Mucosa of rectum (tissue), 2 donors: ENCODE results near the gene ATP6V0C.
"Not testable (repeated sequence)": the region's sequence is repeated elsewhere in the genome, so short reads cannot be mapped to it uniquely, and the experiment has no call there.

Experiments
- H3K27ac ChIP-seq, 2 donors: one replicate each; pipeline ENCODE4 v1.7.0; 2013; ENCODE audit warnings: inconsistent platforms in 2 of 2, low read depth in 2 of 2, low read length in 2 of 2
- H3K27me3 ChIP-seq, 2 donors: one replicate each; pipeline ENCODE4 v1.7.0; 2013; ENCODE audit warnings: low read length in 2 of 2; ENCODE audit not compliant: control insufficient read depth in 2 of 2, insufficient read depth in 2 of 2
- H3K36me3 ChIP-seq, 2 donors: one replicate each; pipeline ENCODE4 v1.7.0; 2013; ENCODE audit warnings: low read length in 2 of 2; ENCODE audit not compliant: control insufficient read depth in 2 of 2, insufficient read depth in 2 of 2
- H3K4me1 ChIP-seq, 2 donors: one replicate each; pipeline ENCODE4 v1.7.0; 2013; ENCODE audit warnings: low read length in 2 of 2, mild to moderate bottlenecking in 1 of 2; ENCODE audit not compliant: control insufficient read depth in 2 of 2, insufficient read depth in 2 of 2
- H3K4me3 ChIP-seq, 2 donors: one replicate each; pipeline ENCODE4 v1.7.0; 2013; ENCODE audit warnings: low read length in 2 of 2
- H3K9ac ChIP-seq, 2 donors: one replicate each; pipeline ENCODE4 v1.7.0; 2013; ENCODE audit warnings: low read length in 2 of 2, low read depth in 1 of 2, mild to moderate bottlenecking in 1 of 2
- H3K9me3 ChIP-seq, 2 donors: one replicate each; pipeline ENCODE4 v1.7.0; 2013; ENCODE audit warnings: low read length in 2 of 2; ENCODE audit not compliant: control insufficient read depth in 2 of 2
- donor health status: healthy.
- donor health status: Normal muscosa, but diverticular disease.

ATP6V0C gene

GRCh38 chr16:2554709-2555425 lies 41.1 kb downstream of the ATP6V0C start:
- not testable (repeated sequence) for H3K27me3 ChIP-seq, H3K9ac ChIP-seq, H3K4me3 ChIP-seq, H3K27ac ChIP-seq, H3K36me3 ChIP-seq, H3K9me3 ChIP-seq, H3K4me1 ChIP-seq

DNA sequence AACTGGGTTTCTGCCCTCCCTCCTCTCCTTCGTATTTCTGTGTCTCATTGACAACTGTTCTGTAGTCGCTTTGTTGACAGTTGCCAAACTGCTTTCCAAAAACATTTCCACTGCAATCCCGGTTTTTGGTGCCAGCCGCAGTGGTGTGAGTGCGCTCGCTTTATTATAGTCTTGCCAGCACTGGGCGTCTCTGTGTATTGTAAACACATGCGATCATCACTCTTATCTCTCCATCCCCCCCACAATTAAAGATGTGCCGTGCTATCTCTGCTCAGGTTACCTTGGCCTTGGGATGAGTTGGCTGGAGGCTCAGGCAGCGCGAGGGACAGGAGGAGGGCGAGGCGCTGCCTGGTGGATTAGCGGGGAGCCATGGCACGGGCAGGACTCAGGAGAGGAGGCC lies 43.4 kb downstream of the ATP6V0C start:
- not testable (repeated sequence) for H3K4me3 ChIP-seq, H3K36me3 ChIP-seq, H3K27ac ChIP-seq, H3K9me3 ChIP-seq, H3K27me3 ChIP-seq, H3K9ac ChIP-seq, H3K4me1 ChIP-seq

DNA sequence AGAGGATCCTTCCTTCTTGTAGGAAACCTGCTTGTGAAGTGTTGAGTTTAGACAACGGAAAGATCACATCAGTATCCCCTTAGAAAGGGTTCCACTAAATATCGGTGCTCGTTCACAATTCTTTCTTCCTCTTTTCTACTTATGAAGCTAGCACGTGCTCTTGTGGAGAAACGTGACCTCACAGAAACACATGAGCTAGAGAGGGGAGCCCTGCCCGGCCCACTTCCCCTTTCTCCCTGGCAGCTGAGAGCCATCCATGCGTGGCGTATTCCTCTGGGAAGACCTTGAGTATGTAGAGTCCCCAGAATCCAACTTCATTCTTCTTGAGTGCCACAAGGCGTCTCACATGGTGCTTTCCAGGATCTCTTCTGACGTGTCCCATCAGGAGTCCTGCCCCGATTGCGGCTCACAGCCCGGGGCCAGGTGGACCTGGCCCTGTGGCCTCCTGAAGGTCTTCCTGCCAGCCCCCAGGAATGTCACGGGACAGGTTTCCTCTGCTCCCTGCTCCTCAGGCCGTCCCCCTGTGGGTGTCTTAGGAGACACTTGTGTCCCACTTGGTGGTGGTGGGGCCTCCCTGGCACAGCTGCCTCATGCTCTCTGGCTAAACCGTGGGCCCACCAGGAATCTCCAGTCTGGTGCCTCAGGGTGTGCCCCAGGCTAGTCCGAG lies 46.5 kb downstream of the ATP6V0C start:
- H3K27ac ChIP-seq, H3K9me3 ChIP-seq, H3K9ac ChIP-seq, H3K36me3 ChIP-seq, H3K27me3 ChIP-seq, H3K4me1 ChIP-seq, H3K4me3 ChIP-seq: not testable (repeated sequence)

- H3K9me3 ChIP-seq, H3K9ac ChIP-seq, H3K4me3 ChIP-seq, H3K4me1 ChIP-seq, H3K27ac ChIP-seq, H3K36me3 ChIP-seq, H3K27me3 ChIP-seq: not testable (repeated sequence)
These were observed 47.0 kb downstream of the ATP6V0C start for GRCh38 chr16:2560798-2561133.

GRCh38 chr16:2567506-2567905 lies 53.8 kb downstream of the ATP6V0C start:
- not testable (repeated sequence) for H3K4me1 ChIP-seq, H3K9ac ChIP-seq, H3K4me3 ChIP-seq, H3K36me3 ChIP-seq, H3K27me3 ChIP-seq, H3K9me3 ChIP-seq, H3K27ac ChIP-seq

DNA sequence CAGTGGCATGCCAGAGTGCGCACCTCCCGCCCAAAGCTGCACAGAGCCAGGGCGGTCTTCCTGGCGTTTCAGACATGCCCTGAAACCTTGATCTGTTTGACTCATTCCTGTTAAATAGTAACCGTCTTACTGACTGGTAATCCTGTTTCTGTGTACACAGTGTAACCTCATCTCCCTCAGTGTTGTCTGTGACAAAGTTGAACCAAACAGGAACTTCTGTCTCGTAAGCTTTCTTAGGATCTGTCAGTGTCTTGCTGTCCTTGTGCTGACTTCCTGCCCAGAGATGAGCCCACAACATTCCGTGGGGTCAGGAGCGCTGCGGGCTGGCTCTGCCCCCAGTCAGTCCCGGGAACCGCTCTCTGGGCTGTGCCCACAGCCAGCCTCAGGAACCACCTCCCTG lies 54.8 kb downstream of the ATP6V0C start:
- not testable (repeated sequence) for H3K4me1 ChIP-seq, H3K27me3 ChIP-seq, H3K27ac ChIP-seq, H3K36me3 ChIP-seq, H3K9me3 ChIP-seq, H3K4me3 ChIP-seq, H3K9ac ChIP-seq
